Measurements from ENCODE around the gene SHISA9.

SHISA9 gene

GRCh38 chr16:13234999-13235398 is 333.6 kb downstream of the SHISA9 start:
- TF ChIP-seq SIN3A (IDR thresholded peaks at IDR 0.05; ENCODE audit: borderline replicate concordance, insufficient read depth, low read length) (no peak), REST (IDR thresholded peaks at IDR 0.05; ENCODE audit: insufficient read depth in 1 of 2, low read depth in 2 of 2, low read length in 2 of 2) (no peak), TAF1 (IDR thresholded peaks at IDR 0.05; ENCODE audit: borderline replicate concordance, insufficient read depth, low read length) (no peak), POLR2AphosphoS5 (IDR thresholded peaks at IDR 0.05; ENCODE audit: low read depth, low read length) (no peak), FOXP2 (optimal IDR thresholded peaks at IDR 0.05; ENCODE audit: borderline replicate concordance, extremely low read depth, extremely low read length, insufficient read depth) (no peak)

GRCh38 chr16:13236308-13236707 is 334.9 kb downstream of the SHISA9 start:
- TF ChIP-seq FOXP2 (optimal IDR thresholded peaks at IDR 0.05; ENCODE audit: borderline replicate concordance, extremely low read depth, extremely low read length, insufficient read depth): no peak
- no peak for TF ChIP-seq REST (IDR thresholded peaks at IDR 0.05; ENCODE audit: insufficient read depth in 1 of 2, low read depth in 2 of 2, low read length in 2 of 2)
- no peak for TF ChIP-seq SIN3A (IDR thresholded peaks at IDR 0.05; ENCODE audit: borderline replicate concordance, insufficient read depth, low read length)
- TF ChIP-seq POLR2AphosphoS5 (IDR thresholded peaks at IDR 0.05; ENCODE audit: low read depth, low read length): no peak
- no peak for TF ChIP-seq TAF1 (IDR thresholded peaks at IDR 0.05; ENCODE audit: borderline replicate concordance, insufficient read depth, low read length)

GRCh38 chr16:13238182-13238581 is 336.8 kb downstream of the SHISA9 start:
- TF ChIP-seq TAF1 (IDR thresholded peaks at IDR 0.05; ENCODE audit: borderline replicate concordance, insufficient read depth, low read length): no peak
- TF ChIP-seq REST (IDR thresholded peaks at IDR 0.05; ENCODE audit: insufficient read depth in 1 of 2, low read depth in 2 of 2, low read length in 2 of 2): no peak
- TF ChIP-seq POLR2AphosphoS5 (IDR thresholded peaks at IDR 0.05; ENCODE audit: low read depth, low read length): no peak
- no peak for TF ChIP-seq SIN3A (IDR thresholded peaks at IDR 0.05; ENCODE audit: borderline replicate concordance, insufficient read depth, low read length)
- TF ChIP-seq FOXP2 (optimal IDR thresholded peaks at IDR 0.05; ENCODE audit: borderline replicate concordance, extremely low read depth, extremely low read length, insufficient read depth): no peak

- TF ChIP-seq TAF1 (IDR thresholded peaks at IDR 0.05; ENCODE audit: borderline replicate concordance, insufficient read depth, low read length) (no peak), FOXP2 (optimal IDR thresholded peaks at IDR 0.05; ENCODE audit: borderline replicate concordance, extremely low read depth, extremely low read length, insufficient read depth) (no peak), REST (IDR thresholded peaks at IDR 0.05; ENCODE audit: insufficient read depth in 1 of 2, low read depth in 2 of 2, low read length in 2 of 2) (no peak), POLR2AphosphoS5 (IDR thresholded peaks at IDR 0.05; ENCODE audit: low read depth, low read length) (no peak), SIN3A (IDR thresholded peaks at IDR 0.05; ENCODE audit: borderline replicate concordance, insufficient read depth, low read length) (no peak)
Observed at GRCh38 chr16:13242201-13242600, 340.8 kb downstream of the SHISA9 start.

GRCh38 chr16:13244770-13245169 is 343.4 kb downstream of the SHISA9 start:
- TF ChIP-seq POLR2AphosphoS5 (IDR thresholded peaks at IDR 0.05; ENCODE audit: low read depth, low read length) (no peak), REST (IDR thresholded peaks at IDR 0.05; ENCODE audit: insufficient read depth in 1 of 2, low read depth in 2 of 2, low read length in 2 of 2) (no peak), SIN3A (IDR thresholded peaks at IDR 0.05; ENCODE audit: borderline replicate concordance, insufficient read depth, low read length) (no peak), FOXP2 (optimal IDR thresholded peaks at IDR 0.05; ENCODE audit: borderline replicate concordance, extremely low read depth, extremely low read length, insufficient read depth) (no peak), TAF1 (IDR thresholded peaks at IDR 0.05; ENCODE audit: borderline replicate concordance, insufficient read depth, low read length) (no peak)
